ENCODE data around the gene PKP1. TPM values are rescaled to one million over a fixed set of nuclear protein-coding genes. Genes with fewer than 3 reads are reported as not detected.

PKP1 gene
- total and polyA plus RNA-seq, 10 of the 15 experiments (the other 5 are each of a cell fraction or from before 2014, with no cell fraction given) = 0.03 TPM; not detected in 9

DNA sequence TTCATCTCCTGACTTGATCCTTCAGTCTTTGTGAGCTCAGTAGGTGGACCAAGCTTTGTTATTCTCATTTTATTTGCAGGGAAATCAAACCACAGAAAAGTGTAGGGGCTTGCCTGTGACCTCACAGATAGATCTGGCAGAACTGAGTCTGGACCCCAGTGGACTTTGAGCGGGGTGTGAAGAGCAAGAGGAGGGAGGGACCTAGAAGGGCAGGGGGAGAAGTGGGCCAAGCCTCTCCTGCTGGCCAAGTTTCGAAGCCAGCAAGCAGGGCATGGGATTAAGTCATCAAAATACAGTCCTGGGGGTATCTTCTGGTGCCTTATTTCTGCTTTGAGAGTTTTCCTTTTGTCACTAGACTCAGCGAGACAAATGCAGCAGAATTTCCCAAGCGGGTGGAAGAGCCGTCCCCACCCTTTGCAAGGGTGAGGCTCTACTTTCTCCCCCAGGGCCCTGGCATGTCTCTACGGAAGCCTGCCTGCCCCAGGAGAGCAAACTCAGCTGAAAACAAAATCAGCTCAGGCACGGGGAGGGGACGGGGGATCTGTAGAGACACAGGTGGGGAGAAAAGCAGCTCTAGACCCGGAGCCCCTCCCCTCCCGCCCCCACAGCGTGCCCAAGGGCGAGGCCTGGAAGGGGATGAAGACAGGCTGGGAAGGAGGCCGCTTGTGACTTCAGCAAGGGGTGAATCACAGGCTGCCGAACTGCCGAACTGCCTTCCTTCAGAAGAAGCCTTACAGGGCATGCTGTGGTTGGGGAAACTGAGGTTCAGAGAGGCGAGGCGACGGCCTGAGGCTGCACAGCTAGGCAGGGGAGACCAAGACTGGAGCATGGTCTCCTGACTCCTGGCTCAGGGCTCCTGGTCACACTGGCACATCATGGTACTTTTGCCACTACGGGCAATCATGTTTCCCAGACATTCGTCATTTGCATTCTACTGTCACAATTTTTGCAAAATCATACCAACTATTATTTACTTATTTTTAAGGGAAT, 19.2 kb downstream of the PKP1 start:
- H3K4me2 ChIP-seq (ENCODE audit: control insufficient read depth, insufficient read depth) = no peak overlapping the region
- TF ChIP-seq NBN (IDR thresholded peaks at IDR 0.05) = no peak
- TF ChIP-seq, protein P1, sequence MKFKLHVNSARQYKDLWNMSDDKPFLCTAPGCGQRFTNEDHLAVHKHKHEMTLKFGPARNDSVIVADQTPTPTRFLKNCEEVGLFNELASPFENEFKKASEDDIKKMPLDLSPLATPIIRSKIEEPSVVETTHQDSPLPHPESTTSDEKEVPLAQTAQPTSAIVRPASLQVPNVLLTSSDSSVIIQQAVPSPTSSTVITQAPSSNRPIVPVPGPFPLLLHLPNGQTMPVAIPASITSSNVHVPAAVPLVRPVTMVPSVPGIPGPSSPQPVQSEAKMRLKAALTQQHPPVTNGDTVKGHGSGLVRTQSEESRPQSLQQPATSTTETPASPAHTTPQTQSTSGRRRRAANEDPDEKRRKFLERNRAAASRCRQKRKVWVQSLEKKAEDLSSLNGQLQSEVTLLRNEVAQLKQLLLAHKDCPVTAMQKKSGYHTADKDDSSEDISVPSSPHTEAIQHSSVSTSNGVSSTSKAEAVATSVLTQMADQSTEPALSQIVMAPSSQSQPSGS (IDR thresholded peaks at IDR 0.05; ENCODE audit: low read length) = no peak
- no peak for TF ChIP-seq WRNIP1 (IDR thresholded peaks at IDR 0.05; ENCODE audit: borderline replicate concordance, low read depth, low read length)
- TF ChIP-seq, protein P2, sequence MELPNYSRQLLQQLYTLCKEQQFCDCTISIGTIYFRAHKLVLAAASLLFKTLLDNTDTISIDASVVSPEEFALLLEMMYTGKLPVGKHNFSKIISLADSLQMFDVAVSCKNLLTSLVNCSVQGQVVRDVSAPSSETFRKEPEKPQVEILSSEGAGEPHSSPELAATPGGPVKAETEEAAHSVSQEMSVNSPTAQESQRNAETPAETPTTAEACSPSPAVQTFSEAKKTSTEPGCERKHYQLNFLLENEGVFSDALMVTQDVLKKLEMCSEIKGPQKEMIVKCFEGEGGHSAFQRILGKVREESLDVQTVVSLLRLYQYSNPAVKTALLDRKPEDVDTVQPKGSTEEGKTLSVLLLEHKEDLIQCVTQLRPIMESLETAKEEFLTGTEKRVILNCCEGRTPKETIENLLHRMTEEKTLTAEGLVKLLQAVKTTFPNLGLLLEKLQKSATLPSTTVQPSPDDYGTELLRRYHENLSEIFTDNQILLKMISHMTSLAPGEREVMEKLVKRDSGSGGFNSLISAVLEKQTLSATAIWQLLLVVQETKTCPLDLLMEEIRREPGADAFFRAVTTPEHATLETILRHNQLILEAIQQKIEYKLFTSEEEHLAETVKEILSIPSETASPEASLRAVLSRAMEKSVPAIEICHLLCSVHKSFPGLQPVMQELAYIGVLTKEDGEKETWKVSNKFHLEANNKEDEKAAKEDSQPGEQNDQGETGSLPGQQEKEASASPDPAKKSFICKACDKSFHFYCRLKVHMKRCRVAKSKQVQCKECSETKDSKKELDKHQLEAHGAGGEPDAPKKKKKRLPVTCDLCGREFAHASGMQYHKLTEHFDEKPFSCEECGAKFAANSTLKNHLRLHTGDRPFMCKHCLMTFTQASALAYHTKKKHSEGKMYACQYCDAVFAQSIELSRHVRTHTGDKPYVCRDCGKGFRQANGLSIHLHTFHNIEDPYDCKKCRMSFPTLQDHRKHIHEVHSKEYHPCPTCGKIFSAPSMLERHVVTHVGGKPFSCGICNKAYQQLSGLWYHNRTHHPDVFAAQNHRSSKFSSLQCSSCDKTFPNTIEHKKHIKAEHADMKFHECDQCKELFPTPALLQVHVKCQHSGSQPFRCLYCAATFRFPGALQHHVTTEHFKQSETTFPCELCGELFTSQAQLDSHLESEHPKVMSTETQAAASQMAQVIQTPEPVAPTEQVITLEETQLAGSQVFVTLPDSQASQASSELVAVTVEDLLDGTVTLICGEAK (IDR thresholded peaks at IDR 0.05; ENCODE audit: borderline replicate concordance) = no peak
- no peak for TF ChIP-seq SMAD1 (IDR thresholded peaks at IDR 0.05; ENCODE audit: low read depth, partially characterized antibody)
- no peak for TF ChIP-seq RELB (IDR thresholded peaks at IDR 0.05; ENCODE audit: low read depth)
- H3K9me3 ChIP-seq (replicated peaks; ENCODE audit: control insufficient read depth, insufficient read depth, low read length) = no peaks in the 10 kb centered on the region
- H4K20me1 ChIP-seq (ENCODE audit: control insufficient read depth, insufficient read depth) = no peaks in the 10 kb centered on the region; the same call in 1 of the 2 replicates
- DNase-seq (ENCODE audit: low read depth, low spot score) = no peak
- H2AFZ ChIP-seq (ENCODE audit: control insufficient read depth, low read depth, low read length) = no peak overlapping the region
- FAIRE-seq = no peak
- H3K36me3 ChIP-seq (ENCODE audit: control insufficient read depth in 2 of 2, insufficient read depth in 2 of 2, low read length in 1 of 2) = no peaks in the 10 kb centered on the region
- WGBS (ENCODE audit: insufficient coverage, insufficient replicate concordance, low lambda C conversion rate, missing lambda C conversion rate) = 19% methylated on average over 20 of the region's 20 CpGs
- H3K27me3 ChIP-seq (replicated peaks in 1 of 2; ENCODE audit: control insufficient read depth in 2 of 2, insufficient read depth in 2 of 2, low read length in 1 of 2) = peaks cover 16 to 21% of the 10 kb centered on the region in 2 experiments
- ChIA-PET CTCF (no interaction called here), POLR2A (interaction anchor here (0.7 kb wide), 1 partner anchor 93 kb away, joined by 4 read pairs; no protein-coding TSS in a partner anchor), RAD21 (ENCODE audit: unreplicated experiment) (no interaction called here), SMC1A (ENCODE audit: uncharacterized antibody, unreplicated experiment) (no interaction called here)
- ATAC-seq = no peak
- intact Hi-C loops (cut with micrococcal nuclease; ENCODE audit: unreplicated experiment) (no loop called here), in situ Hi-C loops (cut with MboI) (no loop called here)
- no peaks in the 10 kb centered on the region for H3K79me2 ChIP-seq (ENCODE audit: control insufficient read depth, insufficient read depth, low read length)
- no peak overlapping the region for H3K27ac ChIP-seq (ENCODE audit: control insufficient read depth, insufficient read depth)
- BruUV-seq (replicated peaks) = no TSS peak
- H3K9ac ChIP-seq (ENCODE audit: control insufficient read depth, insufficient read depth, low read length) = no peak overlapping the region
- no peaks in the 10 kb centered on the region for H3K4me1 ChIP-seq (ENCODE audit: control insufficient read depth, insufficient read depth, low read length)
- H3K4me3 ChIP-seq = no peak overlapping the region
